ENCODE measurements around the gene LCN15. TPM values are rescaled to one million over a fixed set of nuclear protein-coding genes. Genes with fewer than 3 reads are reported as not detected.

The LCN15 gene
- total RNA-seq, 1 donor from 2014 or later, result not detected

DNA sequence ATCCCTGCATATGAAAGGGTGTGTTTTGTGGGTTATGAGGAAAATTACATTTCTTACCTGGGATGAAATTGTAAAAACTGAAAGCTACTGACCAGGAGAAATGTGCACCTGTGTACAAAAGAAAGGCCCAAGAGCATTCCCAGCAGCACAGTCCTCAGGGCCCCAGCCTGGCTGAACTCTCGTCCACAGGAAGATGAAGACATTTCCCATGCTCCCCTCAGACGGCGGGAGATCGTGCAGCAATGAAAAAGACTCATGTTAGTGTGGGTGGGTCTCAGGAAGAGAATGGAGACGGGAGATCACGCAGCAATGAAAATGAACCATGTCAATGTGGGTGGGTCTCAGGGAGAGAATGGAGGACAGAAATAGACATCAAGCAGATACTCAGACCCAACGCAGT, 12.6 kb upstream of the LCN15 start:
- Mint-ChIP-seq H3K27me3 (ENCODE audit: unreplicated experiment) (peaks cover 49% of the 10 kb centered on the region), H3K4me3 (ENCODE audit: unreplicated experiment) (no peak overlapping the region), H3K27ac (ENCODE audit: unreplicated experiment) (no peak overlapping the region), H3K9me3 (ENCODE audit: unreplicated experiment) (peaks cover 4% of the 10 kb centered on the region), H3K4me1 (ENCODE audit: unreplicated experiment) (no peaks in the 10 kb centered on the region), H3K36me3 (ENCODE audit: unreplicated experiment) (no peaks in the 10 kb centered on the region)
- TF ChIP-seq, protein P1, sequence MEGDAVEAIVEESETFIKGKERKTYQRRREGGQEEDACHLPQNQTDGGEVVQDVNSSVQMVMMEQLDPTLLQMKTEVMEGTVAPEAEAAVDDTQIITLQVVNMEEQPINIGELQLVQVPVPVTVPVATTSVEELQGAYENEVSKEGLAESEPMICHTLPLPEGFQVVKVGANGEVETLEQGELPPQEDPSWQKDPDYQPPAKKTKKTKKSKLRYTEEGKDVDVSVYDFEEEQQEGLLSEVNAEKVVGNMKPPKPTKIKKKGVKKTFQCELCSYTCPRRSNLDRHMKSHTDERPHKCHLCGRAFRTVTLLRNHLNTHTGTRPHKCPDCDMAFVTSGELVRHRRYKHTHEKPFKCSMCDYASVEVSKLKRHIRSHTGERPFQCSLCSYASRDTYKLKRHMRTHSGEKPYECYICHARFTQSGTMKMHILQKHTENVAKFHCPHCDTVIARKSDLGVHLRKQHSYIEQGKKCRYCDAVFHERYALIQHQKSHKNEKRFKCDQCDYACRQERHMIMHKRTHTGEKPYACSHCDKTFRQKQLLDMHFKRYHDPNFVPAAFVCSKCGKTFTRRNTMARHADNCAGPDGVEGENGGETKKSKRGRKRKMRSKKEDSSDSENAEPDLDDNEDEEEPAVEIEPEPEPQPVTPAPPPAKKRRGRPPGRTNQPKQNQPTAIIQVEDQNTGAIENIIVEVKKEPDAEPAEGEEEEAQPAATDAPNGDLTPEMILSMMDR (IDR thresholded peaks at IDR 0.05), result no peak
- no peak for DNase-seq (ENCODE audit: extremely low spot score, unreplicated experiment)

DNA sequence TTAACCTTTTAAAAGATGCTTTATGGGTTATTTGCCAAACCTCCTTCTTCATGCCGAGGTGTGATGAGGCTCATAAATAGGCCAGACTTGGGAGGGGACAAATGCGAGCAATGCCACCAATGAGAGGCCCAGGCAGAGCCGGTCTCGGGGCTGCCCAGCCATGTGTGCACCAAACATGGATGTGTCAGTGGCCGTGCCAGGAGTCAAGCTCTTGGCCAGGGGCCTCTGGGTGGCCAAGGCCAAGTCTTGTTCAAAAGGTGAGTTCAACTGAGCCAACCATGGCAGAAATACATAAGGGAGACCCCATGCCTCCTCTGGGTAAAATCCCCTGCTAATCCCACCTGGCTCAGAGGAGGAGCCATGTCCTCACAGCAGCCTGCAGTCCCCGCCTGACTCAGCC, 10.9 kb upstream of the LCN15 start:
- Mint-ChIP-seq H3K27me3 (ENCODE audit: unreplicated experiment) (peaks cover 37% of the 10 kb centered on the region), H3K27ac (ENCODE audit: unreplicated experiment) (no peak overlapping the region), H3K4me3 (ENCODE audit: unreplicated experiment) (no peak overlapping the region), H3K36me3 (ENCODE audit: unreplicated experiment) (no peaks in the 10 kb centered on the region), H3K9me3 (ENCODE audit: unreplicated experiment) (peaks cover 4% of the 10 kb centered on the region), H3K4me1 (ENCODE audit: unreplicated experiment) (no peaks in the 10 kb centered on the region)
- TF ChIP-seq, protein P1 (IDR thresholded peaks at IDR 0.05), result no peak
- no peak for DNase-seq (ENCODE audit: extremely low spot score, unreplicated experiment)

DNA sequence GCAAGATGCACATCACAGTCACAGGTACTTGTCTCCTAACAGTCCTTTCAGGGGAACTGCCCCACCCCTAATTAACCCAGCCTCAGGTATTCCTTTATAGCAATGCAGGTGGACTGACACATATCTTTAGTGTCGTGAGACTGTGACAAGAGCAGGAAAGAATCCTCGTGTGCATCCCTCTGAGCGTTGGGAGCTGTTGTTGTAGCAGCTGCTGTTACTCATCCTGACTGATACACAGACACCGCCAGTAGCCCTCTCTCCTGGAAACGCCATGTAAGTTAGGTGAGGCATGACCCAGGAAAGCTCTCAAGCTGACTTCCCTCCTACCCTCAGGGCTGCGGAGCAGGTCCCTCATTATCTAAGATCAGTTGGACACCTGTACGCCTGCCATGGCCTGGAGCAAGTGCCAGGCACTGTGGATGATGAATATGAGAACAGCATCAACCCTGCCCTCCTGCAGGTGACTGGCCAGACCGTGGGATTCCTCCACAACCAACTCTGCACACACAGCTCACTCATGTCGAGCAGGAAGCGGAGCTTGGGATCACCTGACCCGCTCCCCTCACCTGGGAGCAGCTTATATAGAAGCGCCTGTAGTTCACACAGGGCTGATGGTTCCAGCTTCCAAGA, 10.2 kb upstream of the LCN15 start:
- H3K27me3 Mint-ChIP-seq (ENCODE audit: unreplicated experiment), result peaks cover 31% of the 10 kb centered on the region
- DNase-seq (ENCODE audit: extremely low spot score, unreplicated experiment), result no peak

DNA sequence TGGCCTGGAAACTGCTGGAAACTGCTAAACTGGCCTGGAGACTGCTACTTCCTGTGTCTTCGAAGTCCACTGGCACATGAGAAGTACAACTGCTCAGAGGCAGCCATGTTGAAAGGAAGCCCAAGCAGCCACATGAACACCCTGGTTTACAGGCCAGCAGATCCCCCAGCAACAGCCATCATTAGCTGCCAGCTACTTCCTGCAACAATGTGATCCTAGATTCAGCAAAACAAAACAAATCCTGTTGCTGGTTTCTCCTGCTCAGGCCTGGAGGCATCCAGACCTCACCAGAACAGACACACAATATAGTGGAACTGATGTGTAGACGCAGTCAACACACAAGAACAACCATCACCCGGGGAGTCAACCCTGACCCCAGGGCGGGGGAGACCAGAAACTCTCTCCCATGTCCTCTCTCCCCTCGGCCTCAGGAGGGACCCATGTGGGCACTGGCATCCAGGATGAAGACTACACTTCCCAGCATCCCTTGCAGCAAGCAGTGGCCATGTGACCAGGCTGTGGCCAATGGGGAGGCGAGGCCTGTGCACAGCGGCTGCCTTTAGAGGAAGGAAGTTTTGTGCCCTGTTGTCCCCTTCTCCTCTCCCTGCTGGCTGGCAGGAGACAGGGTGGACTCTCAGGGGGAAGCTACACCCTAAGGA, 9.2 kb upstream of the LCN15 start:
- H3K9me3 Mint-ChIP-seq (ENCODE audit: unreplicated experiment), result peaks cover 4% of the 10 kb centered on the region
- no peak overlapping the region for H3K27ac Mint-ChIP-seq (ENCODE audit: unreplicated experiment)
- peaks cover 21% of the 10 kb centered on the region for H3K27me3 Mint-ChIP-seq (ENCODE audit: unreplicated experiment)
- H3K4me3 Mint-ChIP-seq (ENCODE audit: unreplicated experiment), result no peak overlapping the region
- TF ChIP-seq, protein P1 (IDR thresholded peaks at IDR 0.05), result no peak
- H3K36me3 Mint-ChIP-seq (ENCODE audit: unreplicated experiment), result no peaks in the 10 kb centered on the region
- no peak for DNase-seq (ENCODE audit: extremely low spot score, unreplicated experiment)
- H3K4me1 Mint-ChIP-seq (ENCODE audit: unreplicated experiment), result peaks cover 1% of the 10 kb centered on the region

More for the DNA sequence above, 10.2 kb upstream of the LCN15 start:
- Mint-ChIP-seq H3K27ac (ENCODE audit: unreplicated experiment) (no peak overlapping the region), H3K36me3 (ENCODE audit: unreplicated experiment) (no peaks in the 10 kb centered on the region), H3K9me3 (ENCODE audit: unreplicated experiment) (peaks cover 4% of the 10 kb centered on the region), H3K4me1 (ENCODE audit: unreplicated experiment) (peaks cover 1% of the 10 kb centered on the region), H3K4me3 (ENCODE audit: unreplicated experiment) (no peak overlapping the region)
- TF ChIP-seq, protein P1 (IDR thresholded peaks at IDR 0.05), result no peak

DNA sequence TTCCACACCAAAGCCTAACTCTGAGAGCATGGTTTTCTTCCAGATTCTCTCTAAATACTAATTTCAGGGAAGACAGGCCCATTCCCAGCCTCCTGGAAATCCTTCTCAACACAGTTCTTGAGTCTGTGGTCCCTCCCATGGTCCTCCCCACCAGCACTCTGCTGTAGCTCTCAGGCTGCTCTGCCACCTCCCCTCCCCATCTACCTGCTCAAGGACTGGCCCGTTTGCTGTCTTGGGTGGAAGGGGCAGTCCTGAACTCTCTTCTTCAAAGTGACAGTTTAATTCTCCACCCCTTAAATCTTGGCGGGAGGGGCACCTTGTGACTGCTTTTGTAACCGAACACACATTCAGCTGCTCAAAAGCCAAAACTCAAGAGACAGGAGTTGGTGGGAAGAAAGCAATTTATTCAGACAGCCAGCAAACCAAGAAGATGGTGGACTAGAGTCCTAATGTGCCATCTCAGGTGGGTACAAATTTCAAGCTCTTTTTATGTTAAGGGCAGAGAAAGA, 7.6 kb upstream of the LCN15 start:
- peaks cover 1% of the 10 kb centered on the region for H3K4me1 Mint-ChIP-seq (ENCODE audit: unreplicated experiment)
- no peaks in the 10 kb centered on the region for H3K36me3 Mint-ChIP-seq (ENCODE audit: unreplicated experiment)
- TF ChIP-seq, protein P1 (IDR thresholded peaks at IDR 0.05), result no peak
- H3K9me3 Mint-ChIP-seq (ENCODE audit: unreplicated experiment), result peaks cover 4% of the 10 kb centered on the region
- H3K27me3 Mint-ChIP-seq (ENCODE audit: unreplicated experiment), result peaks cover 11% of the 10 kb centered on the region
- no peak for DNase-seq (ENCODE audit: extremely low spot score, unreplicated experiment)
- no peak overlapping the region for H3K27ac Mint-ChIP-seq (ENCODE audit: unreplicated experiment)
- no peak overlapping the region for H3K4me3 Mint-ChIP-seq (ENCODE audit: unreplicated experiment)
